Endodermal cell (in vitro differentiated cells): ENCODE results near the gene HHAT. TPM values are rescaled to one million over a fixed set of nuclear protein-coding genes. Genes with fewer than 3 reads are reported as not detected.

Experiments
- DNase-seq: peaks from one replicate; pipeline ENCODE4 v3.0.0-alpha.2; 2017
- H3K27ac ChIP-seq: 2 replicates; pipeline ENCODE4 v1.5.1; 2013; ENCODE audit warnings: mild to moderate bottlenecking, low read depth, low read length, moderate library complexity
- H3K27me3 ChIP-seq: 2 replicates; pipeline ENCODE4 v1.6.1; 2013; ENCODE audit warnings: mild to moderate bottlenecking, low read length, moderate library complexity; ENCODE audit not compliant: insufficient read depth, control insufficient read depth, poor library complexity, severe bottlenecking
- H3K36me3 ChIP-seq: 2 replicates; pipeline ENCODE4 v1.7.0; 2013; ENCODE audit warnings: mild to moderate bottlenecking, low read length, moderate library complexity; ENCODE audit not compliant: control insufficient read depth, insufficient read depth
- H3K4me1 ChIP-seq: one replicate; pipeline ENCODE4 v1.7.0; 2013; ENCODE audit warnings: low read length; ENCODE audit not compliant: control insufficient read depth, insufficient read depth
- H3K4me3 ChIP-seq: 2 replicates; pipeline ENCODE4 v1.5.1; 2013; ENCODE audit warnings: mild to moderate bottlenecking, low read length, moderate library complexity
- H3K9ac ChIP-seq: 2 replicates; pipeline ENCODE4 v1.6.1; 2013; ENCODE audit warnings: mild to moderate bottlenecking, low read length, moderate library complexity; ENCODE audit not compliant: poor library complexity, severe bottlenecking; ENCODE audit errors: extremely low read depth
- H3K9me3 ChIP-seq: 2 replicates; pipeline ENCODE4 v1.6.1; 2013; ENCODE audit warnings: mild to moderate bottlenecking, low read length, moderate library complexity; ENCODE audit not compliant: control insufficient read depth
- H3K27ac Mint-ChIP-seq: 2 replicates; pipeline ENCODE4 v1.8.0; 2020; ENCODE audit warnings: mixed read lengths
- H3K27me3 Mint-ChIP-seq: 2 replicates; pipeline ENCODE4 v1.8.0; 2021; ENCODE audit warnings: mild to moderate bottlenecking, mixed read lengths; ENCODE audit not compliant: insufficient read depth
- H3K36me3 Mint-ChIP-seq: 2 replicates; pipeline ENCODE4 v1.8.0; 2020; ENCODE audit warnings: low read depth, mixed read lengths
- H3K4me1 Mint-ChIP-seq: 2 replicates; pipeline ENCODE4 v1.8.0; 2020; ENCODE audit warnings: mixed read lengths
- H3K4me3 Mint-ChIP-seq: 2 replicates; pipeline ENCODE4 v1.8.0; 2020; ENCODE audit warnings: mild to moderate bottlenecking, moderate library complexity, mixed read lengths
- H3K9me3 Mint-ChIP-seq: 2 replicates; pipeline ENCODE4 v1.8.0; 2020; ENCODE audit warnings: mild to moderate bottlenecking, mixed read lengths
- CTCF ChIP-seq: fragments of 200-600 bp; sonication (generic); conservative IDR thresholded peaks from 2 replicates; pipeline ENCODE4 v1.5.0; 2021; ENCODE audit warnings: antibody characterized with exemption, mild to moderate bottlenecking
- WGBS, 2 experiments: methylation state at CpG; one replicate each; pipeline versions ENCODE4 v1.1.5 to v1.1.7; 2013; ENCODE audit warnings: missing lambda C conversion rate in 2 of 2, mixed read lengths in 1 of 2; ENCODE audit not compliant: insufficient coverage in 1 of 2, insufficient read length in 1 of 2; 5-methylcytosine and 5-hydroxymethylcytosine counted together
- total RNA-seq, 2 donors: library from RNA; stranded (reverse); fragmentation: NEBNext Ultra II Directional in 1 of 2; extraction: Animal tissue kit (Norgen Biotek cat#: 25700) in 1 of 2; gene quantifications; 2 replicates in 1 of 2; 3 replicates in 1 of 2; pipeline ENCODE4 v1.2.1, GENCODE V29; 2021

The HHAT gene
- total RNA-seq, 2 donors from 2014 or later = 6.9 to 9.8 TPM

DNA sequence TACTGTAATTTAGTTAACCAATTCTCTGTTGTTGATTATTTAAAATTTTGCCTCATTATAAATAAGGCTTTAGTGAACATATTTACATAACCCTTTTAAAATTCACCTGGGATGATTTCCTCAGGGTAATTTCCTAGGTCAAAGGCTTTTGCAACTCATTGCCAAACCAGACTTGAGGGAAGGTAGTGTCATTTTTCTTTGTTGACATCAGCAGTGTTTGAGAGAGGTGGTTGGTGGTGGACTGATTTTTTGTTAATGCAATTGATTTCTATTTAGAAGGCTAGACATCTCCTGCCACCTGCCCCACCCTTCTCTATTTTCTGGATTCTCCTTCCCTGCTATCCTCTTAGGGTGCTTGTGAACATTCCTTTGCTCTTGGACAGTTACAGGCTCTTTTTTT lies 116.8 kb downstream of the HHAT start:
- Histone ChIP-seq H3K36me3 (no peaks in the 10 kb centered on the region), H3K9me3 (no peaks in the 10 kb centered on the region), H3K9ac (no peak overlapping the region), H3K4me3 (no peak overlapping the region), H3K27me3 (peaks cover 8% of the 10 kb centered on the region), H3K4me1 (no peaks in the 10 kb centered on the region), H3K27ac (no peak overlapping the region)
- no peaks in the 10 kb centered on the region for H3K27me3 Mint-ChIP-seq
- no peak for TF ChIP-seq CTCF
- no peaks in the 10 kb centered on the region for H3K36me3 Mint-ChIP-seq
- peaks cover 1% of the 10 kb centered on the region for H3K9me3 Mint-ChIP-seq
- H3K4me3 Mint-ChIP-seq = no peak overlapping the region
- no peaks in the 10 kb centered on the region for H3K4me1 Mint-ChIP-seq
- DNase-seq = no peak
- H3K27ac Mint-ChIP-seq = no peak overlapping the region

DNA sequence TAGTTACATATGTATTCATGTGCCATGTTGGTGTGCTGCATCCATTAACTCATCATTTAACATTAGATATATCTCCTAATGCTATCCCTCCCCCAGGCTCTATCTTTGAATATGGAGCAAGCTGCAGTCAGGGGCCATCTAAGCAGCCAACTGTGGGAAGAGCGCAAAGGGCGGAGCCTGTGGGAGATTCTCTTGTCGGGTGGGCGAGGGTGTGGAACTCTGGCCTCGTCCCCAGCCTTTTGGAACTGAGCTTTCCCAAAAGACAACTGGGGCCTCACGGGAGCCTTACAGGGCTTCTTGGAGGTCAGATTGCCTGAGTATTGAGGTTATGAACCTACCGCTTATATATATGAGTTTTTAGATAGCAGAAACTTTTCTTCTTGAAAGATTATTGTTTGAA lies 117.2 kb downstream of the HHAT start:
- H3K4me1 Mint-ChIP-seq = no peaks in the 10 kb centered on the region
- H3K27ac ChIP-seq = no peak overlapping the region
- H3K36me3 Mint-ChIP-seq = no peaks in the 10 kb centered on the region
- DNase-seq = no peak
- H3K27me3 ChIP-seq = peaks cover 8% of the 10 kb centered on the region
- H3K27ac Mint-ChIP-seq = no peak overlapping the region
- H3K9ac ChIP-seq = no peak overlapping the region
- no peaks in the 10 kb centered on the region for H3K9me3 ChIP-seq
- no peaks in the 10 kb centered on the region for H3K27me3 Mint-ChIP-seq
- peaks cover 1% of the 10 kb centered on the region for H3K9me3 Mint-ChIP-seq
- no peak overlapping the region for H3K4me3 ChIP-seq
- H3K4me3 Mint-ChIP-seq = no peak overlapping the region
- TF ChIP-seq CTCF = no peak
- no peaks in the 10 kb centered on the region for H3K36me3 ChIP-seq
- no peaks in the 10 kb centered on the region for H3K4me1 ChIP-seq
- 91 to 96% methylated on average over 7 of the region's 7 CpGs for WGBS, 2 experiments

DNA sequence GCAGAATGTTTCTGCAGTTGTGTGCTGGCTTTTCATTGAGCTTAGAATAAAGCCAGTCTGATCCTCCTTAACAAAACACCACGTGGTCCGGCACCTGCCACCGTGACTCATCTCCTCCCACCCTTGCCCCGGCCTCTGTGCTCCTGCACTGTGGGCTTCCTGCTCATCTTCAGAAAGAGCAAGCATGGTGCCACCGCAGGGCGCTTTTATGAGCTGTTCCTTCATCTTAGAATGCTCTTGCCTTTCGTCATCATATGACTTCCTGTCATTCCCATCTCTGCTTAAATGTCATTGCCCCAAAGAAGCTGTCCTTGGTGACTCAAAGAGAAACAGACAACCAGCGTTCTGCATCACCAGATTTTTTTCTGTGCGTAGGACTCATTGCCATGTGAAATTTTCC lies 117.8 kb downstream of the HHAT start:
- no peak overlapping the region for H3K27ac Mint-ChIP-seq
- Histone ChIP-seq H3K27ac (no peak overlapping the region), H3K9me3 (no peaks in the 10 kb centered on the region), H3K4me1 (no peaks in the 10 kb centered on the region), H3K9ac (no peak overlapping the region), H3K36me3 (no peaks in the 10 kb centered on the region), H3K27me3 (peaks cover 8% of the 10 kb centered on the region), H3K4me3 (no peak overlapping the region)
- H3K36me3 Mint-ChIP-seq = no peaks in the 10 kb centered on the region
- TF ChIP-seq CTCF = no peak
- no peak overlapping the region for H3K4me3 Mint-ChIP-seq
- H3K9me3 Mint-ChIP-seq = peaks cover 1% of the 10 kb centered on the region
- H3K27me3 Mint-ChIP-seq = no peaks in the 10 kb centered on the region
- peak; percentile 61 for DNase-seq
- 37 to 53% methylated on average over 9 of the region's 9 CpGs for WGBS, 2 experiments
- H3K4me1 Mint-ChIP-seq = no peaks in the 10 kb centered on the region
